GM20000 (cell line): ENCODE results near the gene SAMD14.

ENCODE experiments used
- DNase-seq: peaks from one replicate; pipeline ENCODE4 v3.0.0; 2012; ENCODE audit warnings: low spot score
- TF ChIP-seq, protein P1 (sequence below): IDR thresholded peaks from 2 replicates; pipeline ENCODE4 v1.5.1; 2012; ENCODE audit warnings: mild to moderate bottlenecking, control low read depth; ENCODE audit errors: extremely low read depth, missing control alignments

The SAMD14 gene

GRCh38 chr17:50141026-50141744 is 11.2 kb upstream of the SAMD14 start:
- DNase-seq, result no peak
- TF ChIP-seq, protein P1, sequence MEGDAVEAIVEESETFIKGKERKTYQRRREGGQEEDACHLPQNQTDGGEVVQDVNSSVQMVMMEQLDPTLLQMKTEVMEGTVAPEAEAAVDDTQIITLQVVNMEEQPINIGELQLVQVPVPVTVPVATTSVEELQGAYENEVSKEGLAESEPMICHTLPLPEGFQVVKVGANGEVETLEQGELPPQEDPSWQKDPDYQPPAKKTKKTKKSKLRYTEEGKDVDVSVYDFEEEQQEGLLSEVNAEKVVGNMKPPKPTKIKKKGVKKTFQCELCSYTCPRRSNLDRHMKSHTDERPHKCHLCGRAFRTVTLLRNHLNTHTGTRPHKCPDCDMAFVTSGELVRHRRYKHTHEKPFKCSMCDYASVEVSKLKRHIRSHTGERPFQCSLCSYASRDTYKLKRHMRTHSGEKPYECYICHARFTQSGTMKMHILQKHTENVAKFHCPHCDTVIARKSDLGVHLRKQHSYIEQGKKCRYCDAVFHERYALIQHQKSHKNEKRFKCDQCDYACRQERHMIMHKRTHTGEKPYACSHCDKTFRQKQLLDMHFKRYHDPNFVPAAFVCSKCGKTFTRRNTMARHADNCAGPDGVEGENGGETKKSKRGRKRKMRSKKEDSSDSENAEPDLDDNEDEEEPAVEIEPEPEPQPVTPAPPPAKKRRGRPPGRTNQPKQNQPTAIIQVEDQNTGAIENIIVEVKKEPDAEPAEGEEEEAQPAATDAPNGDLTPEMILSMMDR, result no peak

DNA sequence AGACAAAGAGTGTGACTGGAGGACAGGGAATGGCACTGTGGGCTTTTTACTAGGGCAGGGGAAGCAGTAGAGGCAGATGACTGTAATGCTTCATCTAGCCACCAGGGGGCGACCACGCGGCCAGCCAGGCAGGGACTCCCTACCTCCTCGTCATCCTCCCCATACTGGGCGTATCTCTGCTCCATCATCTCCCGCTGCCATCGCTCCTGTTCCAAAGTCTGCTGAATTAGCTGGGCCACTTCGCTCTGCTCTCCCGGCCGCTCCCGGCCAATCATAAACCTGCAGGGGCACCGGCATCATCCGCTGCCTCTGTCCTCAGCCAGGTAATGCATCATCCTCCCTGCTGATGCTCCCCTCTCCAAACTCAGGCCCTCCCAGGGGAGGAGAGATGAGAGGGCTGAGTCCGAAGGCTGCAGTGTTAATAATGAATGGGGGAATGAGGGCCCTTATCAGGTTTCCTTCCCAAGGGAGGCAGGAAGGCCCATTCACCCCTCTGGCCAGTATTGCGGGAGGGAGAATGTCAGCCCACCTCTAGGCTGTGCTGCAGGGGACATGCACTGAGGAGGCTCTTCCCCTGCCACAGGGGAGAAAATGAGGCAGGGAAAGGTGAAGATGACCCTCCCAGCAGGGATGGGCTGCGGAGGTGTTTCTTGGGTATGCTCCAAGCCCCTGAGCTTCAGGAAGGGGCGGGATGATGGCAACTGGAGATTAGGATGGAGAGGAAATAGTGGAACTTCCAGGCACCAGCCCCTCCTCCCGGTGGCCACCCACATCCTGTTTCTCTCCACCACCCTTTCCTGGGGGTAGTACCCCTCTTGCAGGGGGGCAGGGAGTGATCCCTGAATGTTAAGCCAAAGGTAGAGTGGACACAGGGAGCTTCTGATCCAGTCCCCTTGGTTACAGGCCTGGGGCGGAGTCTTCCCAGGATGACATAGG is 10.3 kb upstream of the SAMD14 start:
- TF ChIP-seq, protein P1, result peak; percentile 80
- DNase-seq, result peak; percentile 88

GRCh38 chr17:50139185-50139783 is 9.3 kb upstream of the SAMD14 start:
- TF ChIP-seq, protein P1, result no peak
- no peak for DNase-seq

DNA sequence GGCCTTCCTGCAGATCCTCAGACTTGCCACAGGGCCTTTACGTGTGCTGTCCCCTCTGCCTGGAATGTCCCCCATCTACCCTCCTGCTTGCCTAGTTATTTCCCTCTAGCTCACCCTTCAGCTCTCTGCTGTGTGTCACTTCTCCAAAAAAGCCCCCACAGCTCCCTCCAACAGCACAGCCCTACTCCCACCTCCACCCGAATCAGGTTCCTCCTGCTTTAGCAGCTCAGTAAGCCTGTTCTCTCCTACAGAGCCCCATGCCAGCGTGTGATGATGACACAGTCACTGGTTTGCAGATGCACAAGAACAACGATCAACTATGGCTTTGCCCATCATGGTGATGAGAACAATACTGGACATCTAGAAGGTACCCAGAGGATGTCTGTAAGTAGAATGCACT is 7.1 kb upstream of the SAMD14 start:
- TF ChIP-seq, protein P1, result no peak
- no peak for DNase-seq

- no peak for DNase-seq
- TF ChIP-seq, protein P1, result no peak
These were observed 6.2 kb upstream of the SAMD14 start for GRCh38 chr17:50136096-50136687.

- TF ChIP-seq, protein P1, result no peak
- no peak for DNase-seq
These were observed 5.5 kb upstream of the SAMD14 start for GRCh38 chr17:50135316-50136095.
